ENCODE results near the gene KRT5.

Gene KRT5

DNA sequence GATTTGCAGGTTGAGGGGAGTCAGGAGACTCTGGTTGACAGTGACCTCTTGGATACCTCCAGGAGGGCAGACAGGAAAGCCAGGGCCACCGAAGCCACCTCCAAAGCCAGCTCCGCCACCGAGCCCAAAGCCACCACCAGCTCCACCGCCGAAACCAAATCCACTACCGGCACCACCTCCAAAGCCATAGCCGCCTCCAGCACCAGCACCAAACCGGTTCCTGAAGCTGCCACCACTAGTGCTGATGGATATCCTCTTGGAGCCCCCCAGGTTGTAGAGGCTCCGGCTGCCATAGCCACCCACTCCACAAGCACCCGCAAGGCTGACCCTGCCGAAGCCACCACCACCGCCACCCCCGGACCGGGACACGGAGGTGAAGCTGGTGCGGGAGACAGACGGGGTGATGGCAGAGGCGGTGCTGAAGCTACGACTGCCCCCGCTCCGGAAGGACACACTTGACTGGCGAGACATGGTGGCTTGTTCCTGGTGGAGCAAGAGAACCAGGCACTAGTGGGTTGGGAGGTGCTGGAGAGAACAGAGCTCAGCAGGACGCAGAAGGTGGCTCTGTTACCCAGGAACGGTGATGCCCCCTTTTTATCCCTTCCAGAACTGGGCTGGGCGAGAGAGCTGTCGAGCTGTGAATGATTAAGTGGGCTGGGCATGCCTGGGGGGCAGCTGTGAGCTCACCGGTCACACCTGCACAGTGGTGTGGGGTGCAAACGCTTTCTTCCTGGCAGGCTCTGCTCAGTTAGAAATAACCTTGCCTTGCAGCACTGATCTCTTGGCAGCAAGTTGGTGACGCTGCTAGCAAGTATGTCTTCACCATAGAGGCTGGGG is at the start of gene KRT5:
KRT5 (minus strand) TSS at position 569 of the 837 bp plus-strand sequence; CDS start at position 471, 98 bp downstream.
- Histone ChIP-seq H3K9ac (ENCODE audit: low read depth, low read length, poor library complexity, severe bottlenecking) (no peak within 1 kb of the TSS), H3K4me3 (ENCODE audit: low read length, poor library complexity, severe bottlenecking) (no peak within 1 kb of the TSS), H3K9me2 (replicated peaks; ENCODE audit: low read depth, low read length) (no peaks in the 10 kb centered on the region), H3K79me2 (ENCODE audit: insufficient read depth, low read length) (no peaks in the 10 kb centered on the region), H4K20me1 (ENCODE audit: insufficient read depth, low read length, poor library complexity, severe bottlenecking) (no peaks in the 10 kb centered on the region), H3K4me2 (ENCODE audit: low read depth, low read length, poor library complexity, severe bottlenecking) (no peak within 1 kb of the TSS), H3K27me3 (ENCODE audit: insufficient read depth, low read length, poor library complexity, severe bottlenecking) (no peaks in the 10 kb centered on the region), H3F3A (ENCODE audit: low read depth) (no peaks in the 10 kb centered on the region), H3K4me1 (ENCODE audit: insufficient read depth, low read length, poor library complexity, severe bottlenecking) (no peaks in the 10 kb centered on the region), H2AFZ (ENCODE audit: low read length) (no peak within 1 kb of the TSS), H3K36me3 (ENCODE audit: insufficient read depth, low read length) (no peaks in the 10 kb centered on the region), H3K9me3 (ENCODE audit: insufficient read depth, low read depth, low read length) (no peaks in the 10 kb centered on the region)
- no peak for TF ChIP-seq EZH2phosphoT487 (IDR thresholded peaks at IDR 0.05; ENCODE audit: borderline replicate concordance)
- TF ChIP-seq, protein P1, sequence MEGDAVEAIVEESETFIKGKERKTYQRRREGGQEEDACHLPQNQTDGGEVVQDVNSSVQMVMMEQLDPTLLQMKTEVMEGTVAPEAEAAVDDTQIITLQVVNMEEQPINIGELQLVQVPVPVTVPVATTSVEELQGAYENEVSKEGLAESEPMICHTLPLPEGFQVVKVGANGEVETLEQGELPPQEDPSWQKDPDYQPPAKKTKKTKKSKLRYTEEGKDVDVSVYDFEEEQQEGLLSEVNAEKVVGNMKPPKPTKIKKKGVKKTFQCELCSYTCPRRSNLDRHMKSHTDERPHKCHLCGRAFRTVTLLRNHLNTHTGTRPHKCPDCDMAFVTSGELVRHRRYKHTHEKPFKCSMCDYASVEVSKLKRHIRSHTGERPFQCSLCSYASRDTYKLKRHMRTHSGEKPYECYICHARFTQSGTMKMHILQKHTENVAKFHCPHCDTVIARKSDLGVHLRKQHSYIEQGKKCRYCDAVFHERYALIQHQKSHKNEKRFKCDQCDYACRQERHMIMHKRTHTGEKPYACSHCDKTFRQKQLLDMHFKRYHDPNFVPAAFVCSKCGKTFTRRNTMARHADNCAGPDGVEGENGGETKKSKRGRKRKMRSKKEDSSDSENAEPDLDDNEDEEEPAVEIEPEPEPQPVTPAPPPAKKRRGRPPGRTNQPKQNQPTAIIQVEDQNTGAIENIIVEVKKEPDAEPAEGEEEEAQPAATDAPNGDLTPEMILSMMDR (conservative IDR thresholded peaks at IDR 0.05; ENCODE audit: low read length) = no peak

DNA sequence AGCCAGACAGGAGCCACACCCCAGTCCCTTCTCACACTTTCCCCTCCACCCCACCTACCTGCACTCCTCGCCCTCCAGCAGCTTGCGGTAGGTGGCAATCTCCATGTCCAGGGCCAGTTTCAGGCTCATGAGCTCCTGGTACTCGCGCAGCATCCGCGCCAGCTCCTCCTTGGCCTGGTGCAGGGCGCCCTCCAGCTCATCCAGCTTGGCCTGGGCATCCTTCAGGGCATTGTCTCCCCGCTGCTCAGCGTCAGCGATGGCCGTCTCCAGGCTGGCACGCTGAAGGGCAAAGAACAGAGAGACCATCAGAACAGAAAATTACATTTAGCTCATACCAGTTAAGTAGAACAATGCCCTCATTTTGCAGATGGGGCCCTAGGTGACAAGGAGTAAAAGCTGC is 47.9 kb upstream of the KRT5 start:
- Histone ChIP-seq H3K4me1 (ENCODE audit: insufficient read depth, low read length, poor library complexity, severe bottlenecking) (no peaks in the 10 kb centered on the region), H3K79me2 (ENCODE audit: insufficient read depth, low read length) (no peaks in the 10 kb centered on the region), H3K27me3 (ENCODE audit: insufficient read depth, low read length, poor library complexity, severe bottlenecking) (no peaks in the 10 kb centered on the region), H3K4me3 (ENCODE audit: low read length, poor library complexity, severe bottlenecking) (no peak overlapping the region), H3K4me2 (ENCODE audit: low read depth, low read length, poor library complexity, severe bottlenecking) (no peak overlapping the region), H3K9me2 (replicated peaks; ENCODE audit: low read depth, low read length) (no peaks in the 10 kb centered on the region), H3K9ac (ENCODE audit: low read depth, low read length, poor library complexity, severe bottlenecking) (no peak overlapping the region), H2AFZ (ENCODE audit: low read length) (no peak overlapping the region), H3K9me3 (ENCODE audit: insufficient read depth, low read depth, low read length) (no peaks in the 10 kb centered on the region), H4K20me1 (ENCODE audit: insufficient read depth, low read length, poor library complexity, severe bottlenecking) (no peaks in the 10 kb centered on the region), H3F3A (ENCODE audit: low read depth) (no peaks in the 10 kb centered on the region), H3K36me3 (ENCODE audit: insufficient read depth, low read length) (no peaks in the 10 kb centered on the region)
- TF ChIP-seq, protein P1 (conservative IDR thresholded peaks at IDR 0.05; ENCODE audit: low read length) = no peak

DNA sequence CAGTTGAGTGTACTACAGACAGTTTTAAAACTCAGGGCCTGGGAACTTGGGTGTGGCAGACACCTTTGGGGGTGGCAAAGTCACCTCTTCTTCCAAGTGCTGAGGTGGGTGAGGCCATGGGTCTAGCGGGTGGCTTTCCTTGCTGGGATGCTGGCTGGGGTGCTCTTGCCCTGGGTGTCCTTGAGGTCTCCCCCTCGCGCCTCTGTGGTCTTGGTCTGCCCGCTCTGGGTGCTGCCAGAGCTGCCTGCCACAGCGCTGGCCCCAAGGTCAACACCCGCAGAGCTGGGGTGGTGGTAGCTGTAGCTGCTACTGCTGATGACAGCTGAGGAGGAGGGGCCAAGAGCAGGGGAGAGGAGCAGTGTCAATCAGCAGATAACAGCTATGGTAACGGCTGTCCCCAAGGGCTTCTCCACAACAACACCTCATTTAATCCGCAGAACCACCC is 46.7 kb upstream of the KRT5 start:
- H4K20me1 ChIP-seq (ENCODE audit: insufficient read depth, low read length, poor library complexity, severe bottlenecking) = no peaks in the 10 kb centered on the region
- H3K27me3 ChIP-seq (ENCODE audit: insufficient read depth, low read length, poor library complexity, severe bottlenecking) = no peaks in the 10 kb centered on the region
- H3F3A ChIP-seq (ENCODE audit: low read depth) = no peaks in the 10 kb centered on the region
- no peaks in the 10 kb centered on the region for H3K4me1 ChIP-seq (ENCODE audit: insufficient read depth, low read length, poor library complexity, severe bottlenecking)
- H3K4me3 ChIP-seq (ENCODE audit: low read length, poor library complexity, severe bottlenecking) = no peak overlapping the region
- no peaks in the 10 kb centered on the region for H3K9me2 ChIP-seq (replicated peaks; ENCODE audit: low read depth, low read length)
- no peaks in the 10 kb centered on the region for H3K79me2 ChIP-seq (ENCODE audit: insufficient read depth, low read length)
- no peak overlapping the region for H2AFZ ChIP-seq (ENCODE audit: low read length)
- H3K9me3 ChIP-seq (ENCODE audit: insufficient read depth, low read depth, low read length) = no peaks in the 10 kb centered on the region
- no peak overlapping the region for H3K4me2 ChIP-seq (ENCODE audit: low read depth, low read length, poor library complexity, severe bottlenecking)
- H3K36me3 ChIP-seq (ENCODE audit: insufficient read depth, low read length) = no peaks in the 10 kb centered on the region
- no peak overlapping the region for H3K9ac ChIP-seq (ENCODE audit: low read depth, low read length, poor library complexity, severe bottlenecking)
- TF ChIP-seq, protein P1 (conservative IDR thresholded peaks at IDR 0.05; ENCODE audit: low read length) = no peak
- TF ChIP-seq EZH2phosphoT487 (IDR thresholded peaks at IDR 0.05; ENCODE audit: borderline replicate concordance) = no peak

Data from Loucy (cell line).